Measurements from ENCODE around the gene RNF169.

The RNF169 gene

DNA sequence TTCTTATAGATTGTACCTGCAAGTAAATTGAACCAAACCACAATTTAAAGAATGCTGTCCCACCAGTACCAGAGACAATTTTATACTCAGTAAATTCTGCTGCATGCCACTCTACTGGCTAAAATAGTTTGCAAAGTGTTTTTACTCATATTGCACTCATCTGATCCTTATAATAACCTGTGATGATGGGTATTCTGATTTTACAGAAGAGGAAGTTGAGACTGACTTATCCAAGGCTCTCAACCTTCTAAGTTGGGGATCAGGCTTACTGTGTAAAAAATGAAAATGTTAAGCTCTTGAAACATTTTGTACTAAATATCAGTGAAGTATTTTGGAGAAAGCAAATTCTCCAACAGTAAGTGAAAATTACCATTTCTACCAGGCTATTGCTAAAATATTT, 37.9 kb downstream of the RNF169 start:
- TF ChIP-seq, protein P1, sequence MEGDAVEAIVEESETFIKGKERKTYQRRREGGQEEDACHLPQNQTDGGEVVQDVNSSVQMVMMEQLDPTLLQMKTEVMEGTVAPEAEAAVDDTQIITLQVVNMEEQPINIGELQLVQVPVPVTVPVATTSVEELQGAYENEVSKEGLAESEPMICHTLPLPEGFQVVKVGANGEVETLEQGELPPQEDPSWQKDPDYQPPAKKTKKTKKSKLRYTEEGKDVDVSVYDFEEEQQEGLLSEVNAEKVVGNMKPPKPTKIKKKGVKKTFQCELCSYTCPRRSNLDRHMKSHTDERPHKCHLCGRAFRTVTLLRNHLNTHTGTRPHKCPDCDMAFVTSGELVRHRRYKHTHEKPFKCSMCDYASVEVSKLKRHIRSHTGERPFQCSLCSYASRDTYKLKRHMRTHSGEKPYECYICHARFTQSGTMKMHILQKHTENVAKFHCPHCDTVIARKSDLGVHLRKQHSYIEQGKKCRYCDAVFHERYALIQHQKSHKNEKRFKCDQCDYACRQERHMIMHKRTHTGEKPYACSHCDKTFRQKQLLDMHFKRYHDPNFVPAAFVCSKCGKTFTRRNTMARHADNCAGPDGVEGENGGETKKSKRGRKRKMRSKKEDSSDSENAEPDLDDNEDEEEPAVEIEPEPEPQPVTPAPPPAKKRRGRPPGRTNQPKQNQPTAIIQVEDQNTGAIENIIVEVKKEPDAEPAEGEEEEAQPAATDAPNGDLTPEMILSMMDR (IDR thresholded peaks at IDR 0.05) = no peak
- peaks cover 0 to 48% (median 13%) of the 10 kb centered on the region in 4 donors for H3K4me1 ChIP-seq
- H3K9me3 ChIP-seq = no peaks in the 10 kb centered on the region
- no peak for DNase-seq
- no peak overlapping the region for H3K27ac ChIP-seq
- H3K4me3 ChIP-seq = no peak overlapping the region
- H3K36me3 ChIP-seq = peaks cover 16 to 20% (median 19%) of the 10 kb centered on the region in 3 donors
- no peaks in the 10 kb centered on the region for H3K27me3 ChIP-seq
- intact Hi-C loops (cut with DNase I; ENCODE audit: low total_unique reads) = no loop called here

DNA sequence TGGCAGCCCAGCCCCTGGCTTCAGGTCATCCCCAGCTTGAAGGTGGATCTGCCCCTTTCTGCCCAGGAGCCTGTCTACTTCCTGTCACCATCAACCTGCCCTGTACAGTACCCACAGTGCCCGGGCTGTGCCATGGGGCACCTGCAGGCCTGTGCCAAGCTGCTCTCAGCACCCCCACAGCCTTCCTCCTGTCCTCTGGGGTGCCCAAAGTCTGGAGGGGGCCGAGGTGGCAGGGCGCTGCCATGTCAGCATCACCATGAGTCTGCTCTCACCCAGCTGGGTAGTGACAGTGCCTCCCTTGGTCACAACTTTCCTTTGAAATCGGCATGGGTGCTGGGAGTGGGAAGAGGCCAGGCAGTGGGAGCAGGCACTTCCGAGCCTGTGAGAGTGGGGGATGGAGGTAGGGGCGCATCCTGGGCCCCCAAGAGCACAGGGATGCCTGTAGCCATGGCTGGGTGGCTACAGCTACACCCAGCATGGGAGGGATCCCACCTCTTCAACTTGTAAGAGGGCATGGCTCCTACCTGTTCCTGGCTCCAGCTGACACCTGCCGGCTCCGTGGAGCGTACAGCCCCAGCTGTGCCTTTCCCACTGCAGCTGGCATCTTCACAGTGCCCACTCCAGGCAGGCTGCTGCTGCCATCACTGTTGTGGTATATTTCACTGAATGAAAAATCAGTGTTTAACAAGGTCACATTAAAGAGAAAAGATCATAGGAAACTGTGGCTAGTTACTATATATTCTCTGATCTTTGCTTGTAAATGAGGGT, 42.9 kb downstream of the RNF169 start:
- intact Hi-C loops (cut with DNase I; ENCODE audit: low total_unique reads) = no loop called here
- peaks cover 38 to 51% (median 42%) of the 10 kb centered on the region in 3 donors for H3K36me3 ChIP-seq
- DNase-seq = no peak
- TF ChIP-seq, protein P1 (IDR thresholded peaks at IDR 0.05) = no peak
- H3K27me3 ChIP-seq = no peaks in the 10 kb centered on the region
- H3K27ac ChIP-seq = no peak overlapping the region
- no peaks in the 10 kb centered on the region for H3K9me3 ChIP-seq
- no peak overlapping the region for H3K4me3 ChIP-seq
- peaks cover 0 to 8% (median 0%) of the 10 kb centered on the region in 4 donors for H3K4me1 ChIP-seq

DNA sequence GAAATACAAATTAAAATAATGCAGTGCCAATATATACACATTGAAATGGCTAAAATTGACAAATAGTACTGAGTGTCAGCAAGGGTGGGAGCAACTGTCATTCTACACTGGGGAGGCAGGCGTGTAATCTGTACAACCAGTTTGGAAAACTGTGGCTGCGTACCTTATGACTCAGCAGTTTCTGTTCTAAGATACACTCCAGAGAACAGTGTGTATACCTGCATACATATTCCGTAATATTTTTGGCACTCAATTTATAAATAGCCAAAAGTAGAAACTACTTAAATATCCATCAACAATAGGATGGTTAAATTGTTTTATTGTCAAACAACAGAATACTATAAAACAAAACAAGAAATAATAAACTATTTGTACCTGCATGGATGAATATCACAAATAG, 57.6 kb downstream of the RNF169 start:
- intact Hi-C loops (cut with DNase I; ENCODE audit: low total_unique reads) = no loop called here
- Histone ChIP-seq H3K4me3 (no peak overlapping the region), H3K4me1 (peaks cover 0 to 36% (median 12%) of the 10 kb centered on the region in 4 donors), H3K36me3 (no peaks in the 10 kb centered on the region), H3K9me3 (no peaks in the 10 kb centered on the region), H3K27ac (no peak overlapping the region), H3K27me3 (no peaks in the 10 kb centered on the region)
- DNase-seq = no peak
- TF ChIP-seq, protein P1 (IDR thresholded peaks at IDR 0.05) = no peak

DNA sequence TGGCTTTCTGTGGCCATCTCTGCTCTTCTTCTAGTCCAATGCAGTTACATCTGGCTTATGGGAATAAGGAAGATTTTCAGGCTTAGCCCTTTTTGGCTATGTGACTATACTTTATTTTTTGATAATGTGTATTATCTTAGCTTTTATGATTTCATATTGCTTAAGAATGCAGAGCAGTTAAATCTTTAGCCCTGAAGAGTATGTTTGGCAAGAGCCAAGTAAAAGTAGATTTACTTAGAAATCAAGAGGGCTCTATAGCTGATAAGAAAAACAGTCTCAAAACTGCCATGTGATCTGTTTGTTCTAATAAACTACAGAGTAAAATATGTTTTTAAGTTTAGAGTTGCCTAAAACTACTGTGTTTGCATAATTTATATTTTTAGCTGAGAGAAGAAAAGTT, 61.2 kb downstream of the RNF169 start:
- TF ChIP-seq, protein P1 (IDR thresholded peaks at IDR 0.05) = no peak
- no peak overlapping the region for H3K4me3 ChIP-seq
- no peak for DNase-seq
- H3K27me3 ChIP-seq = no peaks in the 10 kb centered on the region
- no peaks in the 10 kb centered on the region for H3K9me3 ChIP-seq
- H3K27ac ChIP-seq = no peak overlapping the region
- H3K4me1 ChIP-seq = peaks cover 0 to 31% (median 12%) of the 10 kb centered on the region in 4 donors
- intact Hi-C loops (cut with DNase I; ENCODE audit: low total_unique reads) = no loop called here
- H3K36me3 ChIP-seq = no peaks in the 10 kb centered on the region

DNA sequence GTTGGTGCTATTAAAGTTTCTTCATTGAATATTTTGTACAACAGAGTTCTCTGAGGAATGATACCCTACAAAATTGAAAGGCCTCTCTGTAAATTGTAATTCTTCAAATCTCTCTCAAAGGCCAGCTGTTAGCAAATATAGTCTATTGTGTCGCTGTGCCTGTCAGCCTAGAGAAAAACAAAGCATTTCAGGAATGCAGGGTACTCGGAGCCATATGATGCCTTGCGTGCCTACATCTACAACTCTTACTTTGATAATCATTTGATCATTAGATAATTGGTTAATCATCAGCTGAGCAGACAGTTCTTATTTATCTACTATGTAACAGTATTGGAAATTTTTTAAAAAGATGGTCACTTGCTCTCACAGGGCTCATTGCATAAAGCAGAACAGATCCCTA, 67.3 kb downstream of the RNF169 start:
- TF ChIP-seq, protein P1 (IDR thresholded peaks at IDR 0.05) = no peak
- intact Hi-C loops (cut with DNase I; ENCODE audit: low total_unique reads) = no loop called here
- Histone ChIP-seq H3K4me3 (no peak overlapping the region), H3K36me3 (peaks cover 0 to 10% (median 0%) of the 10 kb centered on the region in 3 donors), H3K27ac (no peak overlapping the region), H3K27me3 (no peaks in the 10 kb centered on the region), H3K9me3 (no peaks in the 10 kb centered on the region), H3K4me1 (peaks cover 0 to 29% (median 5%) of the 10 kb centered on the region in 4 donors)
- DNase-seq = no peak
